Measurements from ENCODE around the gene ITPR1. TPM values are rescaled to one million over a fixed set of nuclear protein-coding genes. Genes with fewer than 3 reads are reported as not detected.

The ITPR1 gene
- total RNA-seq, 1 experiment from 2014 or later: 8.7 TPM

DNA sequence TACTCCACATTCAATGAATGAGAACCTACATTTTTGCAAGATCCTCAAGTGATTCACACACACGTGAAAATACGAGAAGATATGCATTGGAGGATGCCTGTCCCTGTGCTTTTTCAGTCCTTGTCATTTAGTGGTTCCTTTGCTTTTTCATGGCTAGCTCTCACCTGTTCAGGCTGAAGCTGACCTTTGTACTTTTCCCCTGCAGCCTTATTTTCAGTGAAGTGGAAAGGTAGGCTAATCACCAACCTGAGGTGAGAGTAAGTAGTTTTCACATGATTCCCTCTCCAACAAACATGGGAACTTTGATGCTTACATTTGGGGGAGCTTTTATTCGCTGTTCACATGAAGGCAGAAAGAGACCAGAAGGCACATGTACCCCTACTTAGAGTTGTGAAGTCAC is 8.3 kb downstream of the ITPR1 start:
- ChIA-PET POLR2A (no interaction called here), CTCF (no interaction called here)
- Histone ChIP-seq H3K4me3 (ENCODE audit: low read depth in 2 of 2, low read length in 2 of 2) (no peak overlapping the region), H3K4me1 (ENCODE audit: control insufficient read depth, insufficient read depth, low read length) (no peaks in the 10 kb centered on the region; the same call in 1 of the 2 replicates), H3K27me3 (ENCODE audit: control insufficient read depth, insufficient read depth, low read length) (no peaks in the 10 kb centered on the region), H3K9me3 (ENCODE audit: control insufficient read depth, insufficient read depth, low read depth, low read length) (no peaks in the 10 kb centered on the region), H3K27ac (ENCODE audit: low read length) (no peak overlapping the region), H3K36me3 (ENCODE audit: control insufficient read depth, insufficient read depth, low read length) (no peaks in the 10 kb centered on the region)
- DNase-seq (ENCODE audit: low read depth, low spot score) (no peak), ATAC-seq (no peak)
- intact Hi-C loops (cut with micrococcal nuclease; ENCODE audit: unreplicated experiment) (no loop called here), in situ Hi-C loops (cut with HindIII; ENCODE audit: low pct_unique_long_range_greater_than_20kb, low sequenced_read_pairs) (no loop called here)
- BruUV-seq (replicated peaks): no TSS peak
- TF ChIP-seq POLR2AphosphoS5 (IDR thresholded peaks at IDR 0.05; ENCODE audit: low read depth, low read length) (no peak), TCF7L2 (IDR thresholded peaks at IDR 0.05; ENCODE audit: low read depth, low read length) (no peak), REST (IDR thresholded peaks at IDR 0.05; ENCODE audit: insufficient read depth in 1 of 2, low read depth in 2 of 2, low read length in 1 of 2) (no peak), SIN3A (IDR thresholded peaks at IDR 0.05; ENCODE audit: borderline replicate concordance, insufficient read depth, low read depth, low read length) (no peak)
- TF ChIP-seq, protein P1, sequence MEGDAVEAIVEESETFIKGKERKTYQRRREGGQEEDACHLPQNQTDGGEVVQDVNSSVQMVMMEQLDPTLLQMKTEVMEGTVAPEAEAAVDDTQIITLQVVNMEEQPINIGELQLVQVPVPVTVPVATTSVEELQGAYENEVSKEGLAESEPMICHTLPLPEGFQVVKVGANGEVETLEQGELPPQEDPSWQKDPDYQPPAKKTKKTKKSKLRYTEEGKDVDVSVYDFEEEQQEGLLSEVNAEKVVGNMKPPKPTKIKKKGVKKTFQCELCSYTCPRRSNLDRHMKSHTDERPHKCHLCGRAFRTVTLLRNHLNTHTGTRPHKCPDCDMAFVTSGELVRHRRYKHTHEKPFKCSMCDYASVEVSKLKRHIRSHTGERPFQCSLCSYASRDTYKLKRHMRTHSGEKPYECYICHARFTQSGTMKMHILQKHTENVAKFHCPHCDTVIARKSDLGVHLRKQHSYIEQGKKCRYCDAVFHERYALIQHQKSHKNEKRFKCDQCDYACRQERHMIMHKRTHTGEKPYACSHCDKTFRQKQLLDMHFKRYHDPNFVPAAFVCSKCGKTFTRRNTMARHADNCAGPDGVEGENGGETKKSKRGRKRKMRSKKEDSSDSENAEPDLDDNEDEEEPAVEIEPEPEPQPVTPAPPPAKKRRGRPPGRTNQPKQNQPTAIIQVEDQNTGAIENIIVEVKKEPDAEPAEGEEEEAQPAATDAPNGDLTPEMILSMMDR (IDR thresholded peaks at IDR 0.05): no peak

DNA sequence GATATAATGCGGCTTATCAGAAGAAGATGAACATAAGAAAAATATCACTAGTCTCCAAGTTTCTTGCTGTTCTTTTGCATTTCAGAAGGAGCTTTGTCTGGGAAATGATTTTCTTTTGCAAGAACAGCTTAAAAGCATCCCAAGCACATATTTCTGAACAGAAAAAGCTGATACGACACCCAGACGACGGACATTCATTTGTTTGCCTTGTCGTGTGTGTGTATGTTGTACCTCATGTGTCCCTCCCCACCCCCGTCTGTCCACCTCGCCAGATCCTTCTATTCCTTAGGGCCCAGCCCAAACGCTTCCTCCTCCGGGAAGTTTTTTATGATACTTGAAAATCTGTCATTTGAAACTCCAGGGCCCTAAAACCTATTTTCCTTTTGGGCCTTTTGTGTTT is 8.8 kb downstream of the ITPR1 start:
- Histone ChIP-seq H3K27me3 (ENCODE audit: control insufficient read depth, insufficient read depth, low read length) (no peaks in the 10 kb centered on the region), H3K4me3 (ENCODE audit: low read depth in 2 of 2, low read length in 2 of 2) (no peak overlapping the region), H3K36me3 (ENCODE audit: control insufficient read depth, insufficient read depth, low read length) (no peaks in the 10 kb centered on the region), H3K27ac (ENCODE audit: low read length) (no peak overlapping the region), H3K4me1 (ENCODE audit: control insufficient read depth, insufficient read depth, low read length) (no peaks in the 10 kb centered on the region; the same call in 1 of the 2 replicates), H3K9me3 (ENCODE audit: control insufficient read depth, insufficient read depth, low read depth, low read length) (no peaks in the 10 kb centered on the region)
- intact Hi-C loops (cut with micrococcal nuclease; ENCODE audit: unreplicated experiment) (no loop called here), in situ Hi-C loops (cut with HindIII; ENCODE audit: low pct_unique_long_range_greater_than_20kb, low sequenced_read_pairs) (no loop called here)
- ChIA-PET CTCF (no interaction called here), POLR2A (no interaction called here)
- no TSS peak for BruUV-seq (replicated peaks)
- TF ChIP-seq SIN3A (IDR thresholded peaks at IDR 0.05; ENCODE audit: borderline replicate concordance, insufficient read depth, low read depth, low read length) (no peak), POLR2AphosphoS5 (IDR thresholded peaks at IDR 0.05; ENCODE audit: low read depth, low read length) (no peak), TCF7L2 (IDR thresholded peaks at IDR 0.05; ENCODE audit: low read depth, low read length) (no peak), REST (IDR thresholded peaks at IDR 0.05; ENCODE audit: insufficient read depth in 1 of 2, low read depth in 2 of 2, low read length in 1 of 2) (no peak)
- TF ChIP-seq, protein P1 (IDR thresholded peaks at IDR 0.05): no peak
- ATAC-seq (no peak), DNase-seq (ENCODE audit: low read depth, low spot score) (no peak)

All from Panc1 (cell line).